HG03196 (cell line): ENCODE measurements around the gene ACE.

Source experiments
- ATAC-seq: cut with Tn5 transposase; IDR thresholded peaks from one replicate; pipeline ENCODE4 v1.9.1; 2021; ENCODE audit not compliant: unreplicated experiment

ACE gene

DNA sequence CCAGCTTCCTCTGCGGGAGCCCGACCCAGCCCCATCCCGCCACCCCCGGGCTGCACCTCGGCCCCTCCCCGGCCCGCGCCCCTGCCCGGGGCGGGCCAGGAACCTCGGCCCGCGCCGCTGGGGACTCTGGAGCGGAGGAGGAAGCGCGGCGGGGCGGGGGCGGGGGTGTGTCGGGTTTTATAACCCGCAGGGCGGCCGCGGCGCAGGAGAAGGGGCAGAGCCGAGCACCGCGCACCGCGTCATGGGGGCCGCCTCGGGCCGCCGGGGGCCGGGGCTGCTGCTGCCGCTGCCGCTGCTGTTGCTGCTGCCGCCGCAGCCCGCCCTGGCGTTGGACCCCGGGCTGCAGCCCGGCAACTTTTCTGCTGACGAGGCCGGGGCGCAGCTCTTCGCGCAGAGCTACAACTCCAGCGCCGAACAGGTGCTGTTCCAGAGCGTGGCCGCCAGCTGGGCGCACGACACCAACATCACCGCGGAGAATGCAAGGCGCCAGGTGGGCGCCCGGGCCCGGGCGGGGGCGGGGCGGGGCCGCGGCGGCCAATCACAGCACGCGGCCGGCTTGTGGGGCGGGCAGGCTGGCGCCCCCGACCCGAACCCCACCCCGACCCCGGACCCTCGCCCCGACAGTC lies at the start of gene ACE:
TSS of gene ACE (plus strand) at position 208 of the 626 bp plus-strand sequence. CDS start at position 242, 34 bp downstream.
- no peak for ATAC-seq

DNA sequence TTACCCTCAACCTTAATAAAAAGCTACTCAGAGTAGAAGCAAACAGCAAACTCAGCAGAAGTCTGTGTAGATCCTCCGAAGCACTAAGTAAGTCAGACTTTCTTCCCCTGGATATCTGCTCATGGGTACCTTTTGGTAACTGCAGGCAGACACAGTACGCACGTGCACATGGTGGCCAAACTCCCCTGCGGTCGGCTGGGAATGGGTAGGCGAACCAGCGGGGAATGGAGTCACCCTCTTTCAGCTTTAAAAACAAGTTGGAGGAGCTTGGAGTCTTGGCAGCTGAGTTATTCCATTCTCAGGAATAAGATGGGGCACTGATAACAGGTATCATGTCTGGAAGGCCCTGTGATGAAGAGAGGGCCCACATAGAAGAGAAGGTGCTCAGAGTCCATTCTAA lies 47.1 kb upstream of the ACE start:
- ATAC-seq: no peak

DNA sequence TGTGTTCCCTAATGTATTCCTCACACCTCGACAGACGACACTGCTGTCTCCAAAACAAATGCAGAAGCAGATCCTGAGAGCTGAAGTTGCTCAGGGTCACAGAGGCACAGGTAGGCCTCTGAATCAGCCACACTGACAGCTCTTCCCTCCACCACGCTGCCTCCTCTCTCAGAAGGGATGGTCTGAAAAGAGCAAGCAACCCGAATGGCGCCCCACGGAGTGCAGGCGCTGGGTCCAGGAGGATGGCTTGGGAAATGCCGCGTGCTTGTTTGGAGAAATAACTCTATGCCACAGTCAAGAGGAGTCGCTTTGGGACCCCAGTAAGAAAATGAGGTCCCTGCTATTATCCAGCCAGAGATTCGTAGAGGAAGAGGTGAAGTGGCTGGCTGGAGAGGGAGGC lies 46.6 kb upstream of the ACE start:
- ATAC-seq: no peak

GRCh38 chr17:63431618-63431938 lies 45.3 kb upstream of the ACE start:
- no peak for ATAC-seq

DNA sequence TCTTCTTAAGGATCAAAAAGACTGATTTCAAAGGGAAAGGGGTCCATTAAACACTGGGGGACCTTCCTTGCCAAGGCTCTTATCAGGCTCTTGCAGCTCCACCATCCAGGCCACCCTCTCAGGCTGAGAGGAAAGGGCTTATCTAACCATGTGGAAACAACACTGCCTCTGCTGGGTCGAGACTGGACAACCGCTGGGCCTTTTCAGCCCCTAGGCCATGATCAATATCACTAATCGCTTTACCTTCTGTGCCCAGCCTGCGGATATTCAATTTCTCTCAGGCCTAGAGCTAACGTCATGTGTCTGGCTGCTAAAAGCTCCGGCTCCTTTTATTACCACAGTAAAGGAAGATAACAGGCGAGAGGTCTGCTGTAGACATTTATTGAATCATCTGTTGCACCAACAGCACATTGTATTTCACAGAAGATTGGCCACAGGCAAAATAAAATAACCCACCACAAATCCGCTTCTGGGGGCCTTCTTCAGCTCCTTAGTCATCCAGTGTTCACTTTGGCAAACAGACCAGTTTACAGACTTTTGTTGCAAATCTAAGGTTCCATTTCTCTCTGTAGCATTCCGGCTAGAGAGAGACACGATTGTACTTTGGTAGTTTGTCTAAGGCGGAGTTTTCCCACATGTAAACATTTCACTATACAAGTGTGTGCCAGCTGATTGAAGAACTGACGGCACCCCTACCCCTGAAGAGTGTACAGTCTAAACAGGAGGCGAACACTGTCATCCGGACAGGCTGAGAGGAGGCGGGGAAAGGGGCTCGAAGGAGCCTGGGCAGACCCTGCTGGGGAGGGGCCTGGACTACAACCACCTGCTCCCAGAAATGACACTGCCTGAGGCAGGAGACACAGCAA lies 44.7 kb upstream of the ACE start:
- ATAC-seq: no peak

DNA sequence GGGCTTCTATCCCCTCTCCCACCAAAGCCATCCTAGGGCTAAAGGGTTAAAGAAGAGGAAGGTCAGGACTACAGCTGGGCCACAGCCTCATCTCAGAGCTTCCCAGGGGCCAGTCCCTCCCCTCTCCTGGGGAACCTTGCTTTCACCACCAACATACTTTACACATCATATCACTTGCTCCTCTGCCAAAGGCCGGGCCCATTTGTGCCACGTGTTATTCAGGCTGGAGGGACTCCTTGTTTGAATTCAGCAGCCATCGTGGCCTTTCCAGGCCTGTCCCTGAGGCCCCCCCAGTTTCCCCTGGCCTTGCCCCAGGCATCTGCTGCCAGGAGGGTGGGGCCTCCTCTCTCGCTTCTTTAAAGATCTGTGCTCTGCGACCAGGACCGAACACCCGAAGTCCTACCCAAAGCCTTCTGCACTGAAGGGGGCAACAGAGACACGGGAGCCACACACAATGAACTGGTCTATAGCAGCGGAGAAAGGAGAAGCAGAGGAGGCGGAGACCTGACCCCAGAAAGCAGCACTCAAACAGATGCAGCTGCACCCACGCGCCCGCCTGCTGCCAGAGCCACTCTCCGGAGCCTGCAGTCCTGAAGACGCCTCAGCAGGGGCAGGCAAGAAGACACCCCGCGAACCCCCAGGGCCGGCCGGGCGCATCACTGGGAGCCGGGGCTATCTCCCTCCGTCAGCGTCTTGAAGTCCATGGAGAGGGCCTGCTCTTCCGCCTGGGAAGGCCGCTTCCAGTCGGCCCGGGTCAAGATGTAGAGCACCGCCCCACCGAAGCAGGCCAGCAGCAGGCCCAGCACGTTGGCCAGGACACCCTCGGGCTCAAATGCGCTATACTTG lies 42.9 kb upstream of the ACE start:
- no peak for ATAC-seq

- ATAC-seq: no peak
These were observed 41.8 kb upstream of the ACE start for GRCh38 chr17:63434951-63435571.

DNA sequence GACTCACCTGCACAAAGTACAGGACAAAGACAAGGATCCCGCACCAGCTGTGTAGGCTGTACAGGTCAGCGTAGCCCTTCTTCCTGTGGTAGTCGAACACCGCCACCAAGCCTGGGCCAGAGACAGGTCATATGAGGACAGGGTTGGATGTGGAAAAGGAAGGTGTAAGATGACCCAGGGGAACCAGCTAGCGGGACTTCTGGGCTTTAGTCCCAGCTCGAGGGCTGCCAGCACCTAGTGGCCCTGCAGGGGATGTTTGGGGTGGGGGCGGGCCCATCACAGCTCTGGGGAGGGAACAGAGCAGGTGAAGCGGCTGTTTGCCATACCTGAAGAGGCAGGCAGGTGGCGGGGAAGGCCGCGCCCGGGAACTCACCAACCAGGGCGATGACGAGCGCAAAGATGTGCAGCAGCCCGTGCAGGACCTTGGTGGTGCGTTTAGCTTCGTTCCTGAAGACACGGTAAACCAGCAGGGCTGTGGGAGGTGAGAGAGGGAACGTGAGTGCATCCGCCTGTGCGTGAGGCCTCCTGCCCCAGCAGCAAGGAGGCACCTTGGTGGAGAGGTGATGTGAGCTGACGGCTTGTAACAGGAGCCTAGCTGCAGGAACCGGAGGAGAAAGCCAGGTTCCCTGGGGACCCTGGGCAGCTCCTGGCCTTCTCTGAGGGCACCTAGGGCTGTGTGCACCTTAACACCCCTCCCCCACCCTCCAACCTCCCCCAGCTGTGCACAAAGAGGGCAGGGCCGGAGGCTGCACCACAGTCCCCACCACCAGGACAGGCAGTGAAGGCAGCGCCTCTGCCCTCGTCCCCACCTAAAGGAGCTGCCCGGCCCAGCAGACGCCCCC lies 41.0 kb upstream of the ACE start:
- no peak for ATAC-seq

DNA sequence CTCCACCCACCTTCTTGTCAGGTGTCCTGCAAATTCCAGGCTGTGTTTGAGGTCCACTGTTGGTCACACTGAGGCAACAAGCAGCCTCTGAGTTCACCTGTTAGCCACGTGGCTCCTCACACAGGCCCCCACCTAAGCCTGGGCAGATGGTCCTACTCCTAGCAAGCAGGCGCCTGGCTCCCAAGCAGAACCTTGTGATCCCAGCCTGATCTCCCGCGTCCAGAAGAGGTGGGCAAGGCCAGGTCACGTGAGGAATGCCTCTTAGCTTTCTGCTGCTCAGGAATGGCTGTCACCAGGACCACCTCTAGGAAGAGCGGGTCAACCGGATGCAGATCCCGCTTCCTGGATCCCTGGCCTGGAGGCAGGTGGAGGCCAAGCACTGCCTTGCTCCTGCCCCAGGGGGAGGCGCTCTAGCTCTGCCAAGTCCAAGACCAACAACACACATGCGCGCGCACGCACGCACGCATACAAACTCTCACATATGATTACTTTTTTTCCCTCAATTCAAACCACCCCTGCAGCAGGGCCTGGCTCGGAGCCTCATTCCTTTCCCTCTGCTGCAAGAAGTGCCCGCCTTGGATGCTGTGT lies 40.2 kb upstream of the ACE start:
- ATAC-seq: no peak

GRCh38 chr17:63437287-63438091 lies 39.4 kb upstream of the ACE start:
- ATAC-seq: no peak

- ATAC-seq: no peak
These were observed 38.5 kb upstream of the ACE start for GRCh38 chr17:63438092-63439051.

GRCh38 chr17:63439687-63440086 lies 37.2 kb upstream of the ACE start:
- ATAC-seq: no peak

DNA sequence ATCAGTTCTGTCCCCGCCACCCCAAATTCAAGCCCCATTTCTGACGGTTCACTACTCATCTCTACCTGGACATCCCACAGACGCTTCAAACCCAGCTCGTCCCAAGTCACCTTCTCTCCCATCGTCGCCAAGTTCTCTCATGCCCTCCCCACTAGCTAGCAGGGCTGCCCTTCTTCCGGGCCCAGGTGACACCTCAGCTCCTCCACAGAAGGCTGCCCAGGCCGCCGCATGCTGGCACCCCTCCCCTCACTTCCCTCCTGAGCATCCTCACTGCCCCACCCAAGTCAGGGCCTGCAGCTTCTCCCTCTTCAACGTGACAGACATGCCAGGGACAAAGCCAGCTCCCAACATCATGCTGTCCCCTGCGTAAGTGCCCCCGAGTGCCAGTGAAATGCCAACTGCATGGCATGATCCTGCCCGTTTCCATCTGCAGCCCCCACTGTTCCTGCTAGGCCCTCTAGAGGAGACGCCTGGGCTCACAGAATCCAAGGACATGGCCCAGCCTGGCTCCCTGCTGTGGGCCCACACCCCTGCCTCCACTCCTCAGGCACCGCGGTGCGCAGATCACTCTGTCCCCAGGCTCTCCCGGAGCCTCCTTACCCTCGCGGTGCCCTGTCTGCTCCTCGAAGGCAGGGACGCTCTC lies 36.6 kb upstream of the ACE start:
- ATAC-seq: no peak

DNA sequence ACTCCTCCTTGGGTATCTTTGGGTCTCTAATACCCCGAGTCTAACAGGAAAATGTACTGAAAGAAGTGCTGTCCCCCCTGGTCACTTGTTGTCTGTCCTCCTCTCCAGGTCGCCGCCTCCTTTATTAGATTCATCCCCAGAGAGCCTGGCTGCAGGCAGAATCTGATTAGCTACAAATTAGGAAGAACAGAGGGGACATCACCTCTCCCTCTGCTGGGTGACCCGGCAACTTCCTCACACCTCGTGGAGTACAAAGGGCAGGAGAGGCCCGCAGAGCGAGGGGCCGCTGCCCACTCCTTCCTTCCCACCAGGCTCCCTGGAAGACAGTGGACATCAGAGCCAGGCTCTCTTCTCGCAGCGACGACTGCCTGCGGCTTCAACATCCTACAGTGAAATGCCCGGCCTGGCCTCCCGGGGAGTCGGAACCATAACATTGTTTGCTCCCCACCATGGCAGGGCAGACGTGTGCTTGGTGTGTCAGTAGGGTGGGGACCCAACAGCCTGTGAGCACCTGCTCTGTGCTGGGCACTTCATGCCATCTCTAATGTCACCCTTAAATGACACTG lies 36.0 kb upstream of the ACE start:
- no peak for ATAC-seq

- no peak for ATAC-seq
These were observed 35.2 kb upstream of the ACE start for GRCh38 chr17:63441654-63442053.

DNA sequence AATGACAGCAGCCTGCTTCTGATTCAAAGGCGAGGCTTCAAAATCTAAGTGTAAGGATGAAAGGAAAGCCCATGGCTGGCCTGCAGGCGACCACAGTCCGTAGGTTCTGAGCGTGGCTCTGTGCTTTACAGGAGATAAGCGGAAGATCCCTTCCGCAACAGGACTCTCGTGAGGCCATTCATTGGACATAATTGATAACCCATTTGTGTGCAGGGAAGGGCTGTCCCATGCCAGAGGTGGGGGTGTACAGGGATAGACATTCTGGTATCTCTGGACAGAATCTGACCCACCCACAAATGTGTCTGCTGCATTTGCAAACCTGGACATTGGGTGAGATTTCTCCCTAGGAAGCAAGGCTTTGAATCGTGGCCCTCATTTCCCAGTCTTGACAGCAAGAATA lies 34.8 kb upstream of the ACE start:
- no peak for ATAC-seq

DNA sequence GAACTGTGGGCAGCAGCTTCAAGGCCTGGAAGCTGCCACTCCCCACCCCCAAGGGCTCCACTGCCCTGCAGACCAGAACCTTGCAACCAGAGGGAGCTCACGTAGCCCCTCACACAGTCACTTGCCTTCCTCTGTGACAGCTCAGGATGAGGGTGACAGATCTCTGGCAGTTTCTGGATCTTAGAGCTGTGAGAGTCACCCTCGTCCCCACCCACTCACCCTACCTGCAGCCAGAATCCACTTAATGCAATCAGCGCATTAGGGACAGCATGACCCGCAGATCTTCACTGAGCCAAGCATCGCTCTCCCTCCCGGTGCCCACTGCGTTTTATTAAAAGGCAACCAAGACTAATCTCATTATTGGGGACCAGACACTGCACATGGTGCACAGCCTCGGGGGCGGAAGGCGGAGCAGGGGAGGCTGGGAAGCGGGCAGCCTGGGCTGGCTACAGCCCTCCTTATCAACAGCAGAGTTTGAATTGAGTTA lies 34.3 kb upstream of the ACE start:
- no peak for ATAC-seq
